ENCODE data around the gene AKR7A2.

GRCh38 chr1:19351873-19352272, 39.9 kb upstream of the AKR7A2 start:
- TF ChIP-seq CTCF (IDR thresholded peaks at IDR 0.05) (no peak), POLR2A (IDR thresholded peaks at IDR 0.05) (no peak)
